ENCODE measurements around the gene SLC2A8.

- TF ChIP-seq POLR2A (IDR thresholded peaks at IDR 0.05) (no peak), POLR2AphosphoS5 (IDR thresholded peaks at IDR 0.05; ENCODE audit: insufficient read depth in 1 of 2, low read depth in 1 of 2) (no peak)
- TF ChIP-seq, protein P1, sequence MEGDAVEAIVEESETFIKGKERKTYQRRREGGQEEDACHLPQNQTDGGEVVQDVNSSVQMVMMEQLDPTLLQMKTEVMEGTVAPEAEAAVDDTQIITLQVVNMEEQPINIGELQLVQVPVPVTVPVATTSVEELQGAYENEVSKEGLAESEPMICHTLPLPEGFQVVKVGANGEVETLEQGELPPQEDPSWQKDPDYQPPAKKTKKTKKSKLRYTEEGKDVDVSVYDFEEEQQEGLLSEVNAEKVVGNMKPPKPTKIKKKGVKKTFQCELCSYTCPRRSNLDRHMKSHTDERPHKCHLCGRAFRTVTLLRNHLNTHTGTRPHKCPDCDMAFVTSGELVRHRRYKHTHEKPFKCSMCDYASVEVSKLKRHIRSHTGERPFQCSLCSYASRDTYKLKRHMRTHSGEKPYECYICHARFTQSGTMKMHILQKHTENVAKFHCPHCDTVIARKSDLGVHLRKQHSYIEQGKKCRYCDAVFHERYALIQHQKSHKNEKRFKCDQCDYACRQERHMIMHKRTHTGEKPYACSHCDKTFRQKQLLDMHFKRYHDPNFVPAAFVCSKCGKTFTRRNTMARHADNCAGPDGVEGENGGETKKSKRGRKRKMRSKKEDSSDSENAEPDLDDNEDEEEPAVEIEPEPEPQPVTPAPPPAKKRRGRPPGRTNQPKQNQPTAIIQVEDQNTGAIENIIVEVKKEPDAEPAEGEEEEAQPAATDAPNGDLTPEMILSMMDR (IDR thresholded peaks at IDR 0.05): no peak
Measured at GRCh38 chr9:127415141-127415540, 18.2 kb downstream of the SLC2A8 start.

Data from vagina (tissue), 2 donors.